Kidney (tissue), 14 donors: ENCODE results near the gene FBN1. TPM values are rescaled to one million over a fixed set of nuclear protein-coding genes. Genes with fewer than 3 reads are reported as not detected.
A peak's percentile ranks its signal among the peaks of the same experiment; 100 is the strongest.

Experiments used
- DNase-seq, 5 donors: peaks; one replicate each; pipeline ENCODE4 v3.0.0-alpha.2; 2013 to 2020
- FAIRE-seq: peaks from 2 replicates; lab custom pipeline; 2012; peaks lifted over from hg19 to GRCh38; lab: Jason Lieb, UNC
- H3K27ac ChIP-seq, 2 donors: one replicate each; pipeline ENCODE4 v1.7.0; 2013; ENCODE audit warnings: low read depth in 2 of 2, low read length in 2 of 2, inconsistent platforms in 1 of 2
- H3K27me3 ChIP-seq: one replicate; pipeline ENCODE4 v1.7.1; 2013; ENCODE audit warnings: low read length, inconsistent platforms; ENCODE audit not compliant: control insufficient read depth, insufficient read depth
- H3K36me3 ChIP-seq, 3 donors: one replicate each; pipeline versions ENCODE4 v1.7.0 to v1.7.1; 2013; ENCODE audit warnings: low read length in 3 of 3, control low read depth in 1 of 3, inconsistent platforms in 1 of 3; ENCODE audit not compliant: insufficient read depth in 3 of 3, control insufficient read depth in 2 of 3
- H3K4me1 ChIP-seq, 3 donors: one replicate each; pipeline versions ENCODE4 v1.7.0 to v1.7.1; 2013; ENCODE audit warnings: low read length in 3 of 3, inconsistent platforms in 1 of 3, low read depth in 1 of 3; ENCODE audit not compliant: control insufficient read depth in 2 of 3, insufficient read depth in 2 of 3
- H3K4me3 ChIP-seq, 3 donors: one replicate each; pipeline versions ENCODE4 v1.7.0 to v1.8.1; 2013; ENCODE audit warnings: low read length in 3 of 3, control low read depth in 1 of 3, inconsistent platforms in 1 of 3
- H3K9ac ChIP-seq, 3 donors: one replicate each; pipeline versions ENCODE4 v1.7.0 to v1.7.1; 2013; ENCODE audit warnings: low read length in 3 of 3, control low read depth in 1 of 3, inconsistent platforms in 1 of 3
- H3K9me3 ChIP-seq, 3 donors: one replicate each; pipeline versions ENCODE4 v1.7.0 to v1.7.1; 2013; ENCODE audit warnings: low read length in 3 of 3, control low read depth in 1 of 3, inconsistent platforms in 1 of 3; ENCODE audit not compliant: control insufficient read depth in 2 of 3, insufficient read depth in 1 of 3
- CTCF ChIP-seq: IDR thresholded peaks from 3 replicates; pipeline ENCODE4 v1.5.1; 2012; ENCODE audit warnings: mild to moderate bottlenecking, moderate library complexity, borderline replicate concordance; ENCODE audit not compliant: insufficient read depth; ENCODE audit errors: extremely low read depth
- intact Hi-C: fragments of 100-400 bp; cut with DNase I; formaldehyde crosslinking; loops from one replicate; pipeline ENCODE4 v1.11.1; 2022
- polyA plus RNA-seq: library from polyadenylated mRNA; stranded (reverse); fragments of 350-450 nt; fragmentation: Illumina TruSeq; extraction: RNeasy Lipid Tissue Mini Kit (QIAGEN cat#74804); gene quantifications from one replicate; pipeline ENCODE4 v1.2.3, GENCODE V29; 2014; ENCODE audit warnings: low read depth, low replicate concordance; ENCODE audit not compliant: insufficient read depth
- total RNA-seq: library from RNA; stranded (reverse); fragmentation: NEBNext Ultra II Directional; extraction: Animal tissue kit (Norgen Biotek cat#: 25700); gene quantifications from one replicate; pipeline ENCODE4 v1.2.1, GENCODE V29; 2021
- donor health status: control.
- donor health status: control.
- donor health status: control.
- donor health status: control.
- donor health status: control.
- donor health status: DM: yes; HTN: yes; CAD: no.
- donor health status: Normal renal cell carcinoma (clear cell type).

FBN1 gene
- total and polyA plus RNA-seq, 2 donors from 2014 or later: 2.4 to 30.8 TPM

GRCh38 chr15:48577469-48577868 lies 68.0 kb downstream of the FBN1 start:
- Histone ChIP-seq H3K9ac (no peak overlapping the region), H3K36me3 (no peaks in the 10 kb centered on the region), H3K27ac (no peak overlapping the region), H3K9me3 (no peaks in the 10 kb centered on the region), H3K27me3 (no peaks in the 10 kb centered on the region), H3K4me1 (no peaks in the 10 kb centered on the region), H3K4me3 (no peak overlapping the region)
- no peak for FAIRE-seq
- no peak for TF ChIP-seq CTCF
- intact Hi-C loops: no loop called here
- DNase-seq: no peak

- Histone ChIP-seq H3K4me3 (no peak overlapping the region), H3K27ac (no peak overlapping the region), H3K9me3 (no peaks in the 10 kb centered on the region), H3K27me3 (no peaks in the 10 kb centered on the region), H3K36me3 (no peaks in the 10 kb centered on the region), H3K4me1 (no peaks in the 10 kb centered on the region), H3K9ac (no peak overlapping the region)
- intact Hi-C loops: no loop called here
- DNase-seq (no peak), FAIRE-seq (no peak)
- TF ChIP-seq CTCF: no peak
These were observed 71.3 kb downstream of the FBN1 start for GRCh38 chr15:48574187-48574586.

GRCh38 chr15:48573780-48574179 lies 71.7 kb downstream of the FBN1 start:
- FAIRE-seq (no peak), DNase-seq (peak in 1 of 5 donors; percentile 53)
- Histone ChIP-seq H3K27me3 (no peaks in the 10 kb centered on the region), H3K9me3 (no peaks in the 10 kb centered on the region), H3K36me3 (no peaks in the 10 kb centered on the region), H3K9ac (no peak overlapping the region), H3K27ac (no peak overlapping the region), H3K4me3 (no peak overlapping the region), H3K4me1 (no peaks in the 10 kb centered on the region)
- TF ChIP-seq CTCF: no peak
- intact Hi-C loops: no loop called here

- DNase-seq (no peak), FAIRE-seq (no peak)
- no peak for TF ChIP-seq CTCF
- Histone ChIP-seq H3K9me3 (no peaks in the 10 kb centered on the region), H3K27me3 (no peaks in the 10 kb centered on the region), H3K36me3 (no peaks in the 10 kb centered on the region), H3K27ac (no peak overlapping the region), H3K4me3 (no peak overlapping the region), H3K9ac (no peak overlapping the region), H3K4me1 (no peaks in the 10 kb centered on the region)
- intact Hi-C loops: no loop called here
These were observed 72.7 kb downstream of the FBN1 start for GRCh38 chr15:48572823-48573222.
